Measurements from ENCODE around the gene SLC30A5. TPM values are rescaled to one million over a fixed set of nuclear protein-coding genes. Genes with fewer than 3 reads are reported as not detected.

SLC30A5 gene
- total and polyA plus RNA-seq, 2 donors (not counting 3 experiments of a cell fraction or from before 2014, with no cell fraction given) = 33.0 to 37.0 TPM

DNA sequence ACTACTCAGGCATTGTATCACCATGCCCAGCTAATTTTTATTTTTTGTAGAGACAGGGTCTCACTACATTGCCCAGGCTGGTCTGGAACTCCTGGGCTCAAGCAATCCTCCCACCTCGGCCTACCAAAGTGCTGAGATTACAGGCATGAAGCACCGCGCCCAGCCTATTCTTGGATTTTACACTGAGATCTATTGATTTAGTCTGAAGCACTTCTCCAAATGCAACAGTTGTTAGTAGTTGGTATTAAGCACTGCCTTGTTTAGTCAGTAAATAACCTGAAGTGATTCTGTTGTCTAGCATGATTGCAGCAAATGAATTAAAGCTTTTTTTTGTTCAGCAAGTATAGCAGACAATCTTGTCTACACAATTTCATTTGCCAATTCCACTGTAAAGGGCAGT, 64.2 kb downstream of the SLC30A5 start:
- Histone ChIP-seq H2AFZ (ENCODE audit: low read depth, low read length) (no peak overlapping the region), H3K79me2 (ENCODE audit: control insufficient read depth, insufficient read depth, low read length) (no peaks in the 10 kb centered on the region), H3K4me1 (ENCODE audit: control insufficient read depth, extremely low read depth, insufficient read depth, low read length) (no peaks in the 10 kb centered on the region), H4K20me1 (replicated peaks; ENCODE audit: control insufficient read depth, extremely low read depth, insufficient read depth, low read length) (no peaks in the 10 kb centered on the region), H3K9ac (replicated peaks; ENCODE audit: extremely low read depth, insufficient read depth, low read length) (no peak overlapping the region), H3K4me3 (replicated peaks in 1 of 3; ENCODE audit: insufficient read depth in 1 of 3, low read depth in 1 of 3, low read length in 3 of 3) (no peak overlapping the region), H3K36me3 (ENCODE audit: control insufficient read depth in 2 of 2, extremely low read depth in 1 of 2, insufficient read depth in 2 of 2, low read length in 2 of 2) (no peaks in the 10 kb centered on the region), H3K27ac (ENCODE audit: insufficient read depth, low read depth, low read length) (no peak overlapping the region), H3K9me1 (replicated peaks; ENCODE audit: control insufficient read depth, extremely low read depth, insufficient read depth, low read length) (no peaks in the 10 kb centered on the region), H3K27me3 (ENCODE audit: control insufficient read depth in 2 of 2, insufficient read depth in 2 of 2, low read length in 2 of 2) (no peaks in the 10 kb centered on the region), H3K4me2 (ENCODE audit: insufficient read depth, low read length) (no peak overlapping the region), H3K9me3 (replicated peaks; ENCODE audit: control insufficient read depth, insufficient read depth, low read length) (no peaks in the 10 kb centered on the region)
- dilution Hi-C loops (cut with MboI; ENCODE audit: extremely low pct_ligation_motif_present, low sequenced_read_pairs) = no loop called here
- DNase-seq (ENCODE audit: low read depth, low spot score) (no peak), FAIRE-seq (no peak)
- CTCF ChIA-PET = no interaction called here
- TF ChIP-seq, protein P1, sequence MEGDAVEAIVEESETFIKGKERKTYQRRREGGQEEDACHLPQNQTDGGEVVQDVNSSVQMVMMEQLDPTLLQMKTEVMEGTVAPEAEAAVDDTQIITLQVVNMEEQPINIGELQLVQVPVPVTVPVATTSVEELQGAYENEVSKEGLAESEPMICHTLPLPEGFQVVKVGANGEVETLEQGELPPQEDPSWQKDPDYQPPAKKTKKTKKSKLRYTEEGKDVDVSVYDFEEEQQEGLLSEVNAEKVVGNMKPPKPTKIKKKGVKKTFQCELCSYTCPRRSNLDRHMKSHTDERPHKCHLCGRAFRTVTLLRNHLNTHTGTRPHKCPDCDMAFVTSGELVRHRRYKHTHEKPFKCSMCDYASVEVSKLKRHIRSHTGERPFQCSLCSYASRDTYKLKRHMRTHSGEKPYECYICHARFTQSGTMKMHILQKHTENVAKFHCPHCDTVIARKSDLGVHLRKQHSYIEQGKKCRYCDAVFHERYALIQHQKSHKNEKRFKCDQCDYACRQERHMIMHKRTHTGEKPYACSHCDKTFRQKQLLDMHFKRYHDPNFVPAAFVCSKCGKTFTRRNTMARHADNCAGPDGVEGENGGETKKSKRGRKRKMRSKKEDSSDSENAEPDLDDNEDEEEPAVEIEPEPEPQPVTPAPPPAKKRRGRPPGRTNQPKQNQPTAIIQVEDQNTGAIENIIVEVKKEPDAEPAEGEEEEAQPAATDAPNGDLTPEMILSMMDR (IDR thresholded peaks at IDR 0.05; ENCODE audit: extremely low read depth in 1 of 2, insufficient read depth in 1 of 2, low read depth in 1 of 2, low read length in 2 of 2) = no peak
- no peak for TF ChIP-seq GATA2 (IDR thresholded peaks at IDR 0.05; ENCODE audit: insufficient read depth, insufficient read length, low read depth, low read length)
- no peak for TF ChIP-seq POLR2A (IDR thresholded peaks at IDR 0.05; ENCODE audit: low read depth, low read length)
- no peak for TF ChIP-seq FOS (IDR thresholded peaks at IDR 0.05; ENCODE audit: borderline replicate concordance, insufficient read depth, low read length)
- no peak for TF ChIP-seq EZH2 (IDR thresholded peaks at IDR 0.05; ENCODE audit: borderline replicate concordance, low read depth, low read length, severe bottlenecking)
- TF ChIP-seq, protein P2, sequence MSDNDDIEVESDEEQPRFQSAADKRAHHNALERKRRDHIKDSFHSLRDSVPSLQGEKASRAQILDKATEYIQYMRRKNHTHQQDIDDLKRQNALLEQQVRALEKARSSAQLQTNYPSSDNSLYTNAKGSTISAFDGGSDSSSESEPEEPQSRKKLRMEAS (IDR thresholded peaks at IDR 0.05; ENCODE audit: insufficient read depth, insufficient read length) = no peak
- no peak for TF ChIP-seq JUN (IDR thresholded peaks at IDR 0.05; ENCODE audit: borderline replicate concordance, insufficient read depth, insufficient read length, low read depth)
- no peak for TF ChIP-seq POLR2AphosphoS5 (IDR thresholded peaks at IDR 0.05; ENCODE audit: insufficient read depth, low read depth, low read length)
- TF ChIP-seq MYC (IDR thresholded peaks at IDR 0.05; ENCODE audit: low read depth, low read length) = no peak
- intact Hi-C loops (cut with micrococcal nuclease) = no loop called here
- BruUV-seq (replicated peaks) = no TSS peak
- POLR2A ChIA-PET = no interaction called here

All from endothelial cell of umbilical vein (primary cell).